H1 (cell line): ENCODE data around the gene POLL. TPM values are rescaled to one million over a fixed set of nuclear protein-coding genes. Genes with fewer than 3 reads are reported as not detected.

Experiments used
- CTCF ChIA-PET: fragments of 300-600 bp; sonication (Branson Sonifier 250); formaldehyde crosslinking; loops from one replicate; lab custom pipeline; 2021; ENCODE audit not compliant: partially characterized antibody; lab: Charles Lee
- POLR2A ChIA-PET: fragments of 300-600 bp; sonication (Branson Sonifier 250); formaldehyde crosslinking; loops from one replicate; lab custom pipeline; 2021; ENCODE audit warnings: inconsistent platforms; ENCODE audit not compliant: partially characterized antibody; lab: Charles Lee
- DNase-seq, 2 experiments: peaks; one replicate each; pipeline versions ENCODE4 v3.0.0 to v3.0.0-alpha.2; 2010 to 2022; ENCODE audit warnings: low spot score in 2 of 2, low read depth in 1 of 2, mixed read lengths in 1 of 2
- FAIRE-seq: peaks from 2 replicates; lab custom pipeline; 2011; peaks lifted over from hg19 to GRCh38; lab: Jason Lieb, UNC
- H2AFZ ChIP-seq: 2 replicates; pipeline ENCODE4 v1.8.1; 2012; ENCODE audit warnings: low read length, inconsistent platforms
- H2AK5ac ChIP-seq: 2 replicates; pipeline ENCODE4 v1.6.1; 2013; ENCODE audit warnings: low read depth, low read length
- H2BK120ac ChIP-seq: replicated peaks from 2 replicates; pipeline ENCODE3; 2013; ENCODE audit warnings: low read depth, low read length, inconsistent platforms
- H2BK12ac ChIP-seq: 2 replicates; pipeline ENCODE4 v1.6.1; 2013; ENCODE audit warnings: low read depth, low read length
- H2BK15ac ChIP-seq: 2 replicates; pipeline ENCODE4 v1.6.1; 2013; ENCODE audit warnings: low read length
- H2BK20ac ChIP-seq: 2 replicates; pipeline ENCODE4 v1.6.1; 2013; ENCODE audit warnings: low read length
- H2BK5ac ChIP-seq: 2 replicates; pipeline ENCODE4 v1.6.1; 2013; ENCODE audit warnings: low read depth, low read length
- H3K14ac ChIP-seq: 2 replicates; pipeline ENCODE4 v1.6.1; 2013; ENCODE audit warnings: inconsistent platforms; ENCODE audit not compliant: insufficient read length
- H3K18ac ChIP-seq: 2 replicates; pipeline ENCODE4 v1.6.1; 2013; ENCODE audit warnings: low read length; ENCODE audit errors: extremely low read depth
- H3K23ac ChIP-seq: 2 replicates; pipeline ENCODE4 v1.6.1; 2013; ENCODE audit warnings: inconsistent platforms; ENCODE audit not compliant: insufficient read length
- H3K23me2 ChIP-seq: 2 replicates; pipeline ENCODE4 v1.6.1; 2013; ENCODE audit warnings: low read depth, low read length
- H3K27ac ChIP-seq: 2 replicates; pipeline ENCODE4 v1.6.1; 2011; ENCODE audit warnings: low read depth, low read length, inconsistent platforms
- H3K27me3 ChIP-seq, 4 experiments: replicated peaks in 1 of 4; 1 replicate in 1 of 4; 2 replicates in 3 of 4; pipeline versions ENCODE4 v1.6.1 to v1.8.1; 2011 to 2013; ENCODE audit warnings: low read length in 3 of 4, mild to moderate bottlenecking in 3 of 4, inconsistent platforms in 2 of 4, mixed read lengths in 2 of 4, moderate library complexity in 1 of 4; ENCODE audit not compliant: control insufficient read depth in 3 of 4, insufficient read depth in 3 of 4; ENCODE audit errors: extremely low read depth in 1 of 4
- H3K36me3 ChIP-seq, 4 experiments: 2 replicates each; pipeline versions ENCODE4 v1.6.1 to v1.8.1; 2011 to 2013; ENCODE audit warnings: mild to moderate bottlenecking in 4 of 4, low read length in 3 of 4, moderate library complexity in 2 of 4, control low read depth in 1 of 4, inconsistent platforms in 1 of 4; ENCODE audit not compliant: insufficient read depth in 4 of 4, control insufficient read depth in 2 of 4
- H3K4ac ChIP-seq: replicated peaks from 2 replicates; pipeline ENCODE3; 2013; ENCODE audit warnings: low read length, low read depth, mixed read lengths, inconsistent platforms; ENCODE audit not compliant: insufficient read length
- H3K4me1 ChIP-seq, 4 experiments: replicated peaks in 1 of 4; 1 replicate in 1 of 4; 2 replicates in 3 of 4; pipeline versions ENCODE4 v1.6.1 to v1.8.1; 2011 to 2013; ENCODE audit warnings: low read length in 3 of 4, inconsistent platforms in 2 of 4, mixed read lengths in 1 of 4; ENCODE audit not compliant: insufficient read depth in 4 of 4, control insufficient read depth in 3 of 4
- H3K4me2 ChIP-seq, 2 experiments: 2 replicates each; pipeline versions ENCODE4 v1.6.1 to v1.8.1; 2011 to 2013; ENCODE audit warnings: low read depth in 2 of 2, low read length in 2 of 2, control low read depth in 1 of 2, inconsistent platforms in 1 of 2, mild to moderate bottlenecking in 1 of 2; ENCODE audit not compliant: insufficient read depth in 1 of 2
- H3K4me3 ChIP-seq, 4 experiments: fragments of 200-600, 300-600 bp in 1 of 4; sonication (generic), shearing (Covaris generic), sonication (Bioruptor Twin) in 1 of 4; 2 replicates each; pipeline versions ENCODE4 v1.5.1 to v1.8.1; 2011 to 2016; ENCODE audit warnings: low read length in 4 of 4, low read depth in 3 of 4, control low read depth in 2 of 4, inconsistent platforms in 2 of 4, mild to moderate bottlenecking in 2 of 4, mixed read lengths in 1 of 4, moderate library complexity in 1 of 4; ENCODE audit not compliant: insufficient read depth in 2 of 4; ENCODE audit errors: extremely low read depth in 1 of 4
- H3K56ac ChIP-seq: replicated peaks from 2 replicates; pipeline ENCODE3; 2013; ENCODE audit warnings: low read depth, mild to moderate bottlenecking, mixed read lengths, low read length, inconsistent platforms; ENCODE audit not compliant: insufficient read length
- H3K79me1 ChIP-seq: 2 replicates; pipeline ENCODE4 v1.6.1; 2013; ENCODE audit warnings: low read depth, low read length, control low read depth
- H3K79me2 ChIP-seq, 2 experiments: 2 replicates each; pipeline versions ENCODE4 v1.6.1 to v1.8.1; 2012 to 2013; ENCODE audit warnings: low read length in 2 of 2, mild to moderate bottlenecking in 2 of 2, inconsistent platforms in 1 of 2; ENCODE audit not compliant: insufficient read depth in 2 of 2, control insufficient read depth in 1 of 2
- H3K9ac ChIP-seq, 4 experiments: replicated peaks in 1 of 4; 1 replicate in 1 of 4; 2 replicates in 3 of 4; pipeline versions ENCODE4 v1.6.1 to v1.8.1; 2011 to 2013; ENCODE audit warnings: low read depth in 3 of 4, low read length in 3 of 4, control low read depth in 2 of 4, mild to moderate bottlenecking in 2 of 4, moderate library complexity in 2 of 4, inconsistent platforms in 1 of 4; ENCODE audit errors: extremely low read depth in 1 of 4
- H3K9me3 ChIP-seq, 2 experiments: 2 replicates each; pipeline versions ENCODE4 v1.6.1 to v1.8.1; 2012 to 2013; ENCODE audit warnings: mild to moderate bottlenecking in 2 of 2, moderate library complexity in 2 of 2, control low read depth in 1 of 2, inconsistent platforms in 1 of 2, low read depth in 1 of 2, low read length in 1 of 2, mixed read lengths in 1 of 2; ENCODE audit not compliant: insufficient read depth in 2 of 2
- H4K20me1 ChIP-seq, 2 experiments: replicated peaks in 1 of 2; 2 replicates each; pipeline versions ENCODE3 to v1.8.1; 2011 to 2013; ENCODE audit warnings: inconsistent platforms in 2 of 2, low read length in 2 of 2, mild to moderate bottlenecking in 1 of 2; ENCODE audit not compliant: insufficient read depth in 2 of 2, control insufficient read depth in 1 of 2
- H4K5ac ChIP-seq: 2 replicates; pipeline ENCODE4 v1.6.1; 2013; ENCODE audit warnings: low read length, low read depth, mixed read lengths, inconsistent platforms; ENCODE audit not compliant: insufficient read length
- H4K8ac ChIP-seq: 2 replicates; pipeline ENCODE4 v1.8.0; 2013; ENCODE audit warnings: mild to moderate bottlenecking, moderate library complexity, low read length, inconsistent platforms; ENCODE audit not compliant: insufficient read depth; ENCODE audit errors: extremely low read depth
- H4K91ac ChIP-seq: replicated peaks from 2 replicates; pipeline ENCODE3; 2013; ENCODE audit warnings: low read length, mixed read lengths, inconsistent platforms; ENCODE audit not compliant: insufficient read length
- WGBS, 2 experiments: shearing (Covaris generic) in 1 of 2; methylation state at CpG; one replicate each; pipeline versions ENCODE4 v1.1.6 to v1.1.7; 2013 to 2015; ENCODE audit warnings: low lambda C conversion rate in 2 of 2, mixed read lengths in 2 of 2, inconsistent platforms in 1 of 2, low coverage in 1 of 2, missing lambda C conversion rate in 1 of 2; ENCODE audit not compliant: insufficient replicate concordance in 2 of 2, insufficient coverage in 1 of 2, insufficient read length in 1 of 2; ENCODE audit errors: extremely low coverage in 1 of 2, missing lambda C conversion rate in 1 of 2; 5-methylcytosine and 5-hydroxymethylcytosine counted together
- polyA plus RNA-seq, 7 experiments: library from polyadenylated mRNA; depleted of rRNA in 3 of 7; stranded (reverse) in 5 of 7; unstranded in 2 of 7; fragments of >200 nt in 5 of 7; fragments of 200-250 nt in 2 of 7; gene quantifications; 1 replicate in 5 of 7; 2 replicates in 1 of 7; 4 replicates in 1 of 7; pipeline versions ENCODE4 v1.2.1 to v1.2.3, GENCODE V29; 2011 to 2013; ENCODE audit warnings: missing spikeins in 2 of 7, mixed read lengths in 2 of 7
- total RNA-seq: library from RNA; stranded (reverse); fragmentation: NEBNext Ultra II Directional; extraction: Animal tissue kit (Norgen Biotek cat#: 25700); gene quantifications from 2 replicates; pipeline ENCODE4 v1.2.1, GENCODE V29; 2021

Gene POLL
- total and polyA plus RNA-seq, 2 of the 8 experiments (the other 6 are each of a cell fraction or from before 2014, with no cell fraction given): 26.1 to 45.9 TPM

DNA sequence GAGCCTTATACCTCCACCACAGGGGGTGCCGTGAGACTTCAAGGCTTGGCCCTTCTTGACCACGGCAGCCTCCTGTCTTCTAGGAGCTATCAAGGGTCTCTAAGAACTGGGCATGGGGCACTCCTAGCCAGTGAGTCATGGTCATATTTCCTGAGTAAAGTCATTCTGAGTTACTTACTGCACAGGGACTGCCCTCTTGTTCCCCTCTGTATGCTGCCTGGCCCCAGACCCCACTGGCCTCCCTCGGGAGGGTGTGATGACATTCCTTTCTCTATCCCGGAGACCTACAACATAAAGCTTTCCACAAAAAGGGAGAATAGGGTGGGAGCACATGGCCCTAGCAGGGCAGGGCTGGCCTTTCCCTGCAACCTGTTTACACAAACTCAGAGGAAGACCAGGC lies 21.4 kb upstream of the POLL start:
- H3K4me2 ChIP-seq: no peak overlapping the region
- no peak overlapping the region for H2BK15ac ChIP-seq

More for the DNA sequence above, 21.4 kb upstream of the POLL start:
- H3K18ac ChIP-seq: no peak overlapping the region
- H3K9ac ChIP-seq: no peak overlapping the region
- H2AK5ac ChIP-seq: no peak overlapping the region
- no peak overlapping the region for H2BK20ac ChIP-seq
- no peak overlapping the region for H2BK5ac ChIP-seq
- DNase-seq (no peak), FAIRE-seq (no peak)
- H4K20me1 ChIP-seq: no peaks in the 10 kb centered on the region
- no peak overlapping the region for H4K5ac ChIP-seq
- WGBS, 2 experiments: 90% methylated on average over 4 of the region's 4 CpGs; no CpG with 5 or more reads in 1 of the 2 experiments
- H3K4me3 ChIP-seq: no peak overlapping the region
- no peaks in the 10 kb centered on the region for H3K79me2 ChIP-seq
- no peak overlapping the region for H3K14ac ChIP-seq
- H2BK120ac ChIP-seq: no peak overlapping the region
- H2BK12ac ChIP-seq: no peak overlapping the region
- no peak overlapping the region; the same call in 1 of the 2 replicates for H4K8ac ChIP-seq
- no peaks in the 10 kb centered on the region for H3K27me3 ChIP-seq
- no peak overlapping the region for H2AFZ ChIP-seq
- no peak overlapping the region for H3K4ac ChIP-seq
- H4K91ac ChIP-seq: no peak overlapping the region
- POLR2A ChIA-PET: no interaction called here
- CTCF ChIA-PET: interaction anchor here (1.1 to 17.3 kb wide), 7 partner anchors 8 to 172 kb away, joined by 3 to 246 read pairs (median 3); partner anchors contain the start of gene NPM3
- H3K9me3 ChIP-seq: no peaks in the 10 kb centered on the region
- H3K23me2 ChIP-seq: no peaks in the 10 kb centered on the region
- peaks cover 0 to 13% (median 3%) of the 10 kb centered on the region in 4 experiments; a peak in 5 of 8 replicates for H3K36me3 ChIP-seq
- peaks cover 4 to 14% (median 8%) of the 10 kb centered on the region in 4 experiments for H3K4me1 ChIP-seq
- no peak overlapping the region for H3K27ac ChIP-seq
- no peaks in the 10 kb centered on the region; the same call in 1 of the 2 replicates for H3K79me1 ChIP-seq
- no peak overlapping the region for H3K56ac ChIP-seq
- H3K23ac ChIP-seq: no peak overlapping the region
